ENCODE data around the gene SERPINA3.

GRCh38 chr14:94673071-94673470 is 60.9 kb downstream of the SERPINA3 start:
- no peak for TF ChIP-seq CTCF (IDR thresholded peaks at IDR 0.05)
- no peak for TF ChIP-seq POLR2A (IDR thresholded peaks at IDR 0.05)

All from ovary (tissue), 3 donors.